A673 (cell line): Measurements from ENCODE around the gene ZNF462. TPM values are rescaled to one million over a fixed set of nuclear protein-coding genes. Genes with fewer than 3 reads are reported as not detected.

Source experiments
- BruUV-seq: library from RNA; stranded (reverse); fragments of 400-500 nt; replicated peaks from 2 replicates; lab custom pipeline; 2021; lab: Mats Ljungman, UMichigan
- CTCF ChIA-PET: fragments of 300-600 bp; sonication (Branson Sonifier 250); formaldehyde crosslinking; loops from one replicate; lab custom pipeline; 2022; ENCODE audit warnings: antibody characterized with exemption; lab: Charles Lee
- POLR2A ChIA-PET: fragments of 300-600 bp; sonication (Branson Sonifier 250); formaldehyde crosslinking; loops from one replicate; lab custom pipeline; 2022; ENCODE audit warnings: antibody characterized with exemption; ENCODE audit not compliant: low non-redundant PET; lab: Charles Lee
- DNase-seq: peaks from one replicate; pipeline ENCODE4 v3.0.0-alpha.2; 2015; ENCODE audit warnings: low spot score
- H3K27ac ChIP-seq: fragments of 200-600 bp; sonication (generic); 2 replicates; pipeline ENCODE4 v1.5.1; 2016; ENCODE audit warnings: mixed run types, low read depth, mild to moderate bottlenecking, mixed read lengths, antibody characterized with exemption, low read length; ENCODE audit not compliant: poor library complexity, severe bottlenecking
- H3K27me3 ChIP-seq: fragments of 200-600 bp; sonication (generic); replicated peaks from 2 replicates; pipeline ENCODE4 v1.6.1; 2017; ENCODE audit warnings: mixed run types, low read depth, mild to moderate bottlenecking, mixed read lengths, antibody characterized with exemption, low read length; ENCODE audit not compliant: insufficient read depth, poor library complexity
- H3K36me3 ChIP-seq: fragments of 200-600 bp; sonication (generic); 2 replicates; pipeline ENCODE4 v1.6.1; 2016; ENCODE audit warnings: mixed run types, mild to moderate bottlenecking, mixed read lengths, antibody characterized with exemption, low read length; ENCODE audit not compliant: insufficient read depth, poor library complexity, severe bottlenecking
- H3K4me1 ChIP-seq: fragments of 200-600 bp; sonication (generic); 2 replicates; pipeline ENCODE4 v1.6.1; 2017; ENCODE audit warnings: mixed run types, mild to moderate bottlenecking, mixed read lengths, antibody characterized with exemption, low read length; ENCODE audit not compliant: insufficient read depth, poor library complexity, severe bottlenecking
- H3K4me3 ChIP-seq: fragments of 200-600 bp; sonication (generic); 2 replicates; pipeline ENCODE4 v1.5.1; 2016; ENCODE audit warnings: low read depth, mixed run types, mild to moderate bottlenecking, mixed read lengths, low read length; ENCODE audit not compliant: poor library complexity, severe bottlenecking
- H3K9me3 ChIP-seq: fragments of 200-600 bp; sonication (generic); 2 replicates; pipeline ENCODE4 v1.6.1; 2016; ENCODE audit warnings: mixed run types, low read depth, mild to moderate bottlenecking, mixed read lengths, antibody characterized with exemption, low read length; ENCODE audit not compliant: poor library complexity, severe bottlenecking
- EZH2 ChIP-seq: fragments of 200-600 bp; sonication (generic); IDR thresholded peaks from 2 replicates; pipeline ENCODE4 v1.6.1; 2017; ENCODE audit warnings: borderline replicate concordance, low read depth, mild to moderate bottlenecking, mixed read lengths, antibody characterized with exemption, low read length; ENCODE audit not compliant: poor library complexity, severe bottlenecking
- intact Hi-C: fragments of 100-400 bp; cut with micrococcal nuclease; formaldehyde crosslinking; loops from one replicate; pipeline ENCODE4 v1.10.0; 2022; ENCODE audit not compliant: unreplicated experiment
- total RNA-seq: library from RNA; stranded (reverse); gene quantifications from 2 replicates; pipeline ENCODE4 v1.2.3, GENCODE V29; 2021
- TF ChIP-seq, protein P1 (sequence below): fragments of 300-800, 200-600 bp; sonication (generic); conservative IDR thresholded peaks from 2 replicates; pipeline ENCODE4 v1.5.1; 2017; ENCODE audit warnings: low read depth, mild to moderate bottlenecking, antibody characterized with exemption, low read length, moderate library complexity, mixed read lengths

Gene ZNF462
- total RNA-seq, 1 experiment from 2014 or later: 40.5 TPM

DNA sequence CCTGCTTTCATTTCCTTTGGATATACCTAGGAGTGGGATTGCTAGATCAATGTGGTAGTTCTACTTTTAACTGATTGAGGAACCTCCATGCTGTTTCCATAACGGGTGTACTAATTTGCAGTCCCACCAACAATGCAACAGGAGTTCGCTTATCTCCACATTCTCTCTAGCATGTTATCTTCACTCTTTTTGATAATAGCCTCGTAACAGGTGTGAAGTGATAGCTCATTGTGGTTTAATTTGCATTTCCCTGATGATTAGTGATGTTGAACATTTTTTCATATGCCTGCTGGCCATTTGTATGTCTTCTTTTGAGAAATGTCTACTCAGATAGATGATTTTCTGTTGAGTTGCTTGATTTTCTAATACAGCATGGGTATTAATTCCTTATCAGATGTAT, 142.2 kb downstream of the ZNF462 start:
- BruUV-seq: no TSS peak
- no peak for DNase-seq
- ChIA-PET POLR2A (no interaction called here), CTCF (no interaction called here)
- intact Hi-C loops: loop anchor here (5.0 kb wide), 1 partner anchor 143 kb away; the partner anchor contains the start of gene ZNF462
- H3K4me3 ChIP-seq: no peak overlapping the region
- TF ChIP-seq, protein P1, sequence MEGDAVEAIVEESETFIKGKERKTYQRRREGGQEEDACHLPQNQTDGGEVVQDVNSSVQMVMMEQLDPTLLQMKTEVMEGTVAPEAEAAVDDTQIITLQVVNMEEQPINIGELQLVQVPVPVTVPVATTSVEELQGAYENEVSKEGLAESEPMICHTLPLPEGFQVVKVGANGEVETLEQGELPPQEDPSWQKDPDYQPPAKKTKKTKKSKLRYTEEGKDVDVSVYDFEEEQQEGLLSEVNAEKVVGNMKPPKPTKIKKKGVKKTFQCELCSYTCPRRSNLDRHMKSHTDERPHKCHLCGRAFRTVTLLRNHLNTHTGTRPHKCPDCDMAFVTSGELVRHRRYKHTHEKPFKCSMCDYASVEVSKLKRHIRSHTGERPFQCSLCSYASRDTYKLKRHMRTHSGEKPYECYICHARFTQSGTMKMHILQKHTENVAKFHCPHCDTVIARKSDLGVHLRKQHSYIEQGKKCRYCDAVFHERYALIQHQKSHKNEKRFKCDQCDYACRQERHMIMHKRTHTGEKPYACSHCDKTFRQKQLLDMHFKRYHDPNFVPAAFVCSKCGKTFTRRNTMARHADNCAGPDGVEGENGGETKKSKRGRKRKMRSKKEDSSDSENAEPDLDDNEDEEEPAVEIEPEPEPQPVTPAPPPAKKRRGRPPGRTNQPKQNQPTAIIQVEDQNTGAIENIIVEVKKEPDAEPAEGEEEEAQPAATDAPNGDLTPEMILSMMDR: no peak
- no peak for TF ChIP-seq EZH2
- H3K9me3 ChIP-seq: no peaks in the 10 kb centered on the region
- H3K4me1 ChIP-seq: peaks cover 20% of the 10 kb centered on the region
- no peak overlapping the region for H3K27ac ChIP-seq
- no peaks in the 10 kb centered on the region for H3K36me3 ChIP-seq
- no peaks in the 10 kb centered on the region for H3K27me3 ChIP-seq

GRCh38 chr9:107007402-107007801, 144.4 kb downstream of the ZNF462 start:
- H3K36me3 ChIP-seq: no peaks in the 10 kb centered on the region
- DNase-seq: peak; percentile 16
- H3K27me3 ChIP-seq: no peaks in the 10 kb centered on the region
- intact Hi-C loops: loop anchor here (5.0 kb wide), 1 partner anchor 145 kb away; the partner anchor contains the start of gene ZNF462
- H3K27ac ChIP-seq: peak overlapping the region; percentile 50
- BruUV-seq: no TSS peak
- H3K4me3 ChIP-seq: no peak overlapping the region
- ChIA-PET POLR2A (no interaction called here), CTCF (no interaction called here)
- H3K9me3 ChIP-seq: no peaks in the 10 kb centered on the region
- peaks cover 20% of the 10 kb centered on the region for H3K4me1 ChIP-seq
- TF ChIP-seq, protein P1: no peak
- no peak for TF ChIP-seq EZH2

- POLR2A ChIA-PET: no interaction called here
- Histone ChIP-seq H3K4me1 (peaks cover 20% of the 10 kb centered on the region), H3K36me3 (no peaks in the 10 kb centered on the region), H3K27ac (peak overlapping the region; percentile 50), H3K27me3 (no peaks in the 10 kb centered on the region), H3K9me3 (no peaks in the 10 kb centered on the region), H3K4me3 (no peak overlapping the region)
- peak; percentile 75 for DNase-seq
- CTCF ChIA-PET: no interaction called here
- TF ChIP-seq EZH2: no peak
- TF ChIP-seq, protein P1: no peak
- no TSS peak for BruUV-seq
- intact Hi-C loops: loop anchor here (5.0 kb wide), 1 partner anchor 146 kb away; the partner anchor contains the start of gene ZNF462
These were observed 145.0 kb downstream of the ZNF462 start for GRCh38 chr9:107008011-107008410.
